Measurements from ENCODE around the gene CTNND2.
"Not testable (repeated sequence)": the region's sequence is repeated elsewhere in the genome, so short reads cannot be mapped to it uniquely, and the experiment has no call there.

The CTNND2 gene

GRCh38 chr5:11658376-11658775, 245.9 kb downstream of the CTNND2 start:
- no peak for DNase-seq

- DNase-seq, result no peak
Measured at GRCh38 chr5:11656916-11657315, 247.3 kb downstream of the CTNND2 start.

DNA sequence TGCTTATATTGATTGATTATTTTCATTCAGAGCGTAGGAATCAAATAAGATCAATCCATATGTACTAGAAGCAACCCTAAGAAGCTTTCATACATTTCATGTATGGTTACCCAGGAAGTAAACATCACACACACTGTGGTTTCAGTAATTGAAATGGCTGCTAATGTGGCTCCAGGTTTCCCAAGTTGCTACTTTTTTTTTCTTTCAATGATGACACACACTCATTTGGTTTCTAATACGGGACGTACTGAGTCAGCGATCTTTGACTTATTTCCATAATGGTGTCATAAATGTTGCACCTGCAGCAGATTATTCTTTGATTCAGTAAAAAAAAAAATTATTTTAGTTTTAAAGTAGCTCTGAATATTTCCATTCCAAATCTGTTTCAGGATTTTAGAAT, 248.6 kb downstream of the CTNND2 start:
- no peak for DNase-seq

DNA sequence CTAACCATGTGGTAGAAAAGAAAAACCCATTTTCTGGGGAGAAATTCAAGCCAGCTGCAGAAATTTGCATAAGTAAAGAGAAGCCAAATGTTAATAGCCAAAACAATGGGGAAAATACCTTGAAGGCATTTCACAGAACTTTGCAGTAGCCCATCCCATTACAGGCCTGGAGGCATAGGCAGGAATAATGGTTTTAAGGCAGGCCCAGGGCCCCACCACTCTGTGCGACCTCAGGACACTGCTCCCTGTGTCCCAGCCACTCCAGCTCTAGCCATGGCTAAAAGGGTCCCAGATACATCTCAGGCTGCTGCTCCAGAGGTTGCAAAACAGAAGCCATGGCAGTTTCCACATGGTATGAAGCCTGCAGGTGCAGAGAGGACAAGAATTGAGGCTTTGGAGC, 253.3 kb downstream of the CTNND2 start:
- DNase-seq, result no peak

DNA sequence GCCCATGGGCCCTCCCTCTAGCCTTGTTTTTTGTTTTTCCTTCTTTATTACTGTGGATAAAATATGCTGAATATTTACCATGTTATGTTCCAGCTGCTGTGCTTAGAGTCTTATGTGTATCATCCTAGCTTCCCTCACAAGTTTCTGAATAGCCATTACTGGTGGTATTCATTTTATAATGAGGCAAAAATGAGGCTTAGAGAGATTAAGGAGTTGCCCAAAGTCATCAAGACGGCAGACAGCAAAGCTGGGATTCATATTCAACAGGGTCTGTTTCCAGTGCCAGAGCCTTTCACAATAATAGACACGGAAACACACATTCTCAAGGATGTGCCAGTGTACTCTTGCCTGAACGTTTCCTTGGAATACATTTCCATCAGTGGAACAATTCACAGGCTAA, 258.1 kb downstream of the CTNND2 start:
- DNase-seq, result no peak

DNA sequence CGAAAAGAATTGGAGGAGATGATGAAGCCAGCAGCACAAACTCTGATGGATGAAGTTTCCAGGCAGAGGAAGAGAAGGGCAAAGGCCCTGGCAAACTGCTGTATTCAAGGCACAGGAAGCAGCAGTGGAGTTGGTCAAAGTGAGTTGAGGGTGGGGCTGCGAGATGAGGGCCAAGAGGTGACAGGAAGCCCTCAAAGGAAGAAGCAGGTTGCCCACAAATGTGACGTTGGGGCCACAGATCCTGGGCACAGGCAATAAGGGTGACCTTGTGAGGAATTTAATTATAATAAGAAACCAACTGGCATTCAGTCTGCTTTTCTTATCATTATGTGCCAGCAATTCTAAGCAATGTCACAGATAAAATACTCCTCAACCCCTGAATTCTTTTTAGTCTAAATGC, 261.8 kb downstream of the CTNND2 start:
- DNase-seq, result no peak

DNA sequence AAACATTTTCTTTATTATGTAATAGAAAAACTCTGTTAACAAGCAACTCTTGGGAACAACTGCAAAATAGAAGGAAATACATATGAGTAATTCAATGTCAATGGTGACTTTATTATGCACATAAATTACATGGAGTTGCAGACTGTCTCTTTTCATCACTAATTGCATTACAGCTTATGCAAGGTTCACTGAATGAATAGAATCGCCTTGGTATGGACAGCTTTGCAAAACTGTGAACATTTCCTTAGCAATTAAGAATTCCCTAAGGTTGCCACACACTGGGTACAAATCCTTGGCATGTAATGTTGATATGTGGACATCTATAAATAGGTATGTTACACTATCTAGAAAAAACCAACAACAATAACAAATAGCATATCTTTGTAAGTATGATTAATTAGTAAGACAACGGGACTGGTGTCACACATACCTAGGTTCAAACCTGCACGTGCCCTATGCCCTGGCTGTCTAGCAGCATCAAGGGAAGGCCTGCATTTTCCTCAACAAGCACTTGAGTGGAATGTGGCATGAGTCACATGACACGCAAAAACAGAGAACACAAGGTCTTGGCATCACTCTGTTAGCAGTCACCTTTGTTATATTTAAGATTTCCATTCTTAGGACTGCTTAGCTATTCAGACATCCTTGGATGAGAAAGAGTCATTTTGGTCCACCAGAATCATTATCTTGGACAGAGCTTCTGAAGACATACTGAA, 263.9 kb downstream of the CTNND2 start:
- DNase-seq, result no peak

- no peak for DNase-seq
Measured at GRCh38 chr5:11622785-11623184, 281.5 kb downstream of the CTNND2 start.

DNA sequence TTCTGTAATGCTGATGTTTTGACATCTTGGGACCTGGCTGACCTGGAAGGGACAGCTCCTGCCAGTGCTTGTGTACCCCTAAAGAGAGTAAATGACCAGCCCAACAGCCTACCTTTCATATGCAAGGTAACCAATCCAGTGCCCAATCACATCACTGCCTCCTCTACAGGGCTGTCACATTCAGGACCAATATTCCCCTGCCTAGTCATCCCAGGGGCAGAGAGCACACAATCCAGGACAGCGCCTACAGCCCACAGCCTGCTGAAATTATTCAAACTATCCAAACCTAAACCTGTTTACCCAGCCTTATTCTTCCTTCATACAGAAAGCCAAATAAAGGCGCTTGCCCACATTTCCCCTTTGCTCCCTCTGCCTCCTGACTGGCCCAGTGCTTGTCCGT, 284.1 kb downstream of the CTNND2 start:
- DNase-seq, result no peak

DNA sequence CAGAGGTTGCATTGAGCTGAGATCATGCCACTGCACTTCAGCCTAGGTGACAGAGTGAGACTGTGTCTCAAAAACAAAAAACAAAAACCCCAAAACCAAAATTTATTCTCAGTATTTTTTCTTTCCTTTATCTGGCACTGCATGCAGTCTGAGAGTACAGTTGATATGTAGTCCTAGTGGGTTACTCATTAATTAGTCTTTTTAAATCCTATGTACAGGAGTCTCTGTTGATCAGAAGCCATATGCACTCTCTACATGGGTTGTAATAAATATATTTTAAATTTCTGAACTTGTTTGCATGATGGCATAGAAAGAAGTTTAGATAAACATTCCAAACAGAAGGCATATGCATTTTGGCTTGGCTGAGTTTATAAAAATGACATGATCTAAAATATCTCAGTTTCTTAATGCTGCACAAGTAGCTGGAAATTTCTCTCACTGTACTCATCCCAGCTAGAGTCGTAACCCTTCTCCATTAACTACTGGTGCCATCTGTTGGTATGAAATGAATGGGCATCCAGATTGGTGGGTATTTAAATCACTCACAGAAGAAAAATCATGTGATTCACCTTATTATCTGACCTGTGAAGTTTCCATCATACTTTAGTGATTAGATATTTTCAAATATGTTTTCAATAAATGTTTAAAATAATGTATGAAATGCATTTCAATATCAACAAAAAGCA, 284.8 kb downstream of the CTNND2 start:
- DNase-seq, result no peak

- no peak for DNase-seq
Measured at GRCh38 chr5:11617080-11617479, 287.2 kb downstream of the CTNND2 start.

DNA sequence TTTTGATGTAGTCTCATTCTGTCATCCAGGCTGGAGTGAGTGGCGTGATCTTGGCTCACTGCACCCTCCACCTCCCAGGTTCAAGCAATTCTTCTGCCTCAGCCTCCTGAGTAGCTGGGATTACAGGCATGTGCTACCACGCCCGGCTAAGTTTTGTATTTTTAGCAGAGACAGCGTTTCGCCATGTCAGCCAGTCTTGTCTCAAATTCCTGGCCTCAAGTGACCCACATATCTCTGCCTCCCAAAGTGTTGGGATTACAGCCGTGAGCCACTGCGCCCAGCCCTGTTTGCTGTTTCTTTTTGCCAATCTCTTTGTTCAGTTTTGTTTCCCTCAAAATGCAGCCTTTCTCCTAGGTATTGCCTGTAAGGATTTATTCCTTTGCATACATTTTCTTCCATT, 287.6 kb downstream of the CTNND2 start:
- not testable (repeated sequence) for DNase-seq

GRCh38 chr5:11611011-11611410, 293.2 kb downstream of the CTNND2 start:
- no peak for DNase-seq

DNA sequence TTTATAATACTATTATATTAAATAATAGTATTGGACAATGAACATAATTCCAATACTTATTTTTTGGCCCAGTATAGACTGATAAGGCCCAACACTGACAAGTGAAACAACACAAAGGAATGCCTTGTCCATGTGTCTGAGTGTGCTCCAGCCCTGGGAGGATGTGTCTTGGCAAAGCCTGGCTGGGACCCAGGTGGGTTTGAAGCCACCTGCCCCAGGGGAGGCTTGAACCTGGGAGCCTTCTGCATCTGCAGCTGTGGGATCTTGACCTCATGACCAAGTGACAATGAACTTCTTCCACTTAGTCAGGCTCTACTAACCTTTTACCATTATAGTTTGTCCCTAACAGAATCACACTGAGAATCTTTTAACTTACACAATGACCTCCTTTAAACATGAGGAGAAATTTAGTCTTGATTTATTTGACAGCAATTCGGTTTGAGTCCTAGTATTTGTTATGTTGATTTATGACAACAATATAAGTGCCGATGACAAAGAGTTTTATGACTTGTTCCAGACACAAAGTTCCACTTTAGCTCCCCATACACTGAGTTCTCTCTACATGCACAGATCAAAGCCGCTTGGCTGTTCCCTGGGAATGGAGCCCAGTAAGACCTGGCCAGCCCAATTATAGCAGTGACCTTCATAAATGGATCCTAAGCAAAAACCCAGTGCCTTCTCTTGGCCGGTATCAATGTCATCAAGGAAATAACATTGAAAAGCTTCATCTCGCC, 294.5 kb downstream of the CTNND2 start:
- no peak for DNase-seq

DNA sequence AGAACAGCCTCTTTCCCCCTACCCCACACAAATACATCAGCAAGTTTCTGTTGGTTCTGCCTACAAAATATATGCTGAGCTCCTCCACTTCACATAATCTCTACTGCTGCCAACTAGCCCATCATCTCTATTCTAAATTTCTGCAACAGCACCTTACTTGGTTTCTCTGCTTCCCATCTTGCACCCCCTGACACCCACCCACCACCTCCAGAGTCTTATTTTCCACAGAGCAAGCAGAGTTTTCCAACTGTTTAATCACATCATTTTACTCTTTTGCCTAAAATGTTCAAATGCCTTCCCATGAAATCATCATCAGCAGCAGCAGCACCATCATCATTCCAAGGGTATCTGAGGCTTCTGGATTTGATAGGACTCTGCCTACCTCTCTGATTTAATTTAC, 295.7 kb downstream of the CTNND2 start:
- no peak for DNase-seq

DNA sequence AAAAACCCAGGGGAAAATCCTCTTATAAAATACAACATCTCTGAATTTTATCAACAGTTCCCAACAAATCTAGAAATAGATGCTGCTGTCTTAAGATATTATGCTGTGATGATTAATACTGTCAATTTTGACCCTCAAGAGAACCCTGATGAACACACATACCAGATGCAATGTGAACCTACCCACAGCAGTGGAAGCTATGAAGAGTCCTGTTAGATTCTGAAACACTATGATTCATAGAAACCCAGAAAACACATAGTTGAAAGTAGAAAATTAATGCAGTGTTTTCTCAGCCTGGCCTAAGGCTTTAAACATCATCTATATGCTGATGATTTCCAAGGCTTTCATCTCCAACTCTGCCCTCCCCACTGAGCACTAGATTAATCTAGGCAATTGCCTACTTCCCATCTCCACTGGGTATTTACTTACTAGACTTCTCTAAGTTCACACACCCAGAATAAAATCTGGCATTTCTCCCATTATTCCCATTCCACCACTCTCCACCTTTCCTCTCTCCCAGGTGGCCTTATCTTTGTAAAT, 296.2 kb downstream of the CTNND2 start:
- DNase-seq, result no peak

- no peak for DNase-seq
Measured at GRCh38 chr5:11602298-11602697, 301.9 kb downstream of the CTNND2 start.

GRCh38 chr5:11599499-11599898, 304.7 kb downstream of the CTNND2 start:
- no peak for DNase-seq

DNA sequence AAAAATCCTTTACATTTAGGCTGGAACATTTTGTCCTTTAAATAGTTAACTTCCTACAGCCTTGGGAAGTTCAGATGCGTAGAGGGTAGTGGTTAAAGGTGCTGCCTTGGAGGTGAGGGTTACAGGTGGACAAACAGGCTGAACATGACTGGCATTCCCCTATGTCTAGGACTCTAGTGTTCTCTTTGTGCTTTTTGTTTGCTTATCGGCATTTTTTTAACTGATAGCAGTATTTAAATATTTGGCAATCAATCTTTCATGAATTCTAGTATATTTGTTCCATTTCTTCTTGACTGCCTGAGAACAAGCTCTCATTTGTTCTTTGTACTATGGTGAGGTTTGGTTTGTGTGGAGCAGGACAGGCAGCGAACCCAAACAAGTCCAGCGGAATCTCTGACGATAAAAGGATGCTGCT, 307.6 kb downstream of the CTNND2 start:
- no peak for DNase-seq

GRCh38 chr5:11596185-11596584, 308.1 kb downstream of the CTNND2 start:
- no peak for DNase-seq

GRCh38 chr5:11595045-11595444, 309.2 kb downstream of the CTNND2 start:
- no peak for DNase-seq

DNA sequence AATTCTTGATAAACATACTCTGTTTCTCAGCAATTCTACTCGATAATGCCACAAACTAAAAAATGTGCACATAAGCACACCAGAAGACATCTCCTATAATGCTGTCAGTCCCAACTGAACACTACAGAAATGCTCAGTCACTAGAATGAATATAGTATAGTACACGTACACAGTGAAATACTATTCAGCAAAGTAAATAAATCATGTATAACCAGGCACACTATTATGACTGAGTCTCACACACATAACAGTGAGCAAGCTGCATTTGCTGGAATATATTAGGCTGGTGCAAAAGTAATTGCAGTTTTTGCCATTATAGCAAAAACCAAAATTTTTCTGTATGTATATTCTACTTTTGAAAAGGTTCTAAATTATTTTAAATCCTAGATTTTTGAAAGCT, 310.2 kb downstream of the CTNND2 start:
- DNase-seq, result no peak

DNA sequence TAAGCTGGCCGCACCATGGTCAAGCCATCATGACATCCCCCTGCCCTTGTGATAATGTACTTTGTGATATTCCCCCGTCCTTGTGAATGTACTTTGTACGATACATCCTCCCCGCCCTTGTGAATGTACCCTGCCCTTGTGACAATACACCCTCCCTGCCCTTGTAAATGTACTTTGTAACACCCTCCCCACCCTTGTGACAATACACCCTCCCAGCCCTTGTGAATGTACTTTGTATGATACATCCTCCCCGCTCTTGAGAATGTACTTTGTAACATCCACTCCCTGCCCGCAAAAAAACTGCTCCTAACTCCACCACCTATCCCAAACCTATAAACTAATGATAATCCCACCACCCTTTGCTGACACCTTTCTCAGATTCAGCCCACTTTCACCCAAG, 313.8 kb downstream of the CTNND2 start:
- no peak for DNase-seq

DNA sequence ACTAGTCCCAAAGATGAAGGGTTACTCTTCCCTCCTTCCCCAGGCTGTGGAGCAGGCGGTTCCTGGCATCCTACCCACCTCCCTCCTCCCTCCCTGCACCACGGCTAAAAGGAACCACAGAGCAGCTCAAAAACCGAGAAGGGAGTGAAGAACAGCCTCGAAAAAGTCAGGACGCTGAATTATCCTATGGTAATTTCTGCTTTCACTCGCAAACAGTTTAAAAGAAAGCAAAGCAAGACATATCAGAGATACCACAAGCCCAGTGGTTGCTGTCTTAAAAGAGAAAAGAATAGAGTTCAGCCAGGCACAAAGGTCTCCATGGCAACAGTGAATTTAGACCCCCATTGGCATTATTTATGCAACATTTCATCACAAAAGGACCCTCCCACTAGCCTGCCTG, 315.4 kb downstream of the CTNND2 start:
- DNase-seq, result no peak

All from stimulated activated naive CD4-positive, alpha-beta T cell (primary cell).